ENCODE measurements around the gene ACO1.

ACO1 gene

GRCh38 chr9:32486839-32487562, 102.6 kb downstream of the ACO1 start:
- FAIRE-seq (no peak), DNase-seq (ENCODE audit: low spot score) (no peak)

- DNase-seq (ENCODE audit: low spot score) (peak; percentile 35), FAIRE-seq (no peak)
These were observed 103.5 kb downstream of the ACO1 start for GRCh38 chr9:32487981-32488380.

- DNase-seq (ENCODE audit: low spot score), result no peak
These were observed 106.2 kb downstream of the ACO1 start for GRCh38 chr9:32490601-32491000.

GRCh38 chr9:32497921-32498320, 113.5 kb downstream of the ACO1 start:
- FAIRE-seq (no peak), DNase-seq (ENCODE audit: low spot score) (no peak)

More at GRCh38 chr9:32490601-32491000, 106.2 kb downstream of the ACO1 start:
- no peak for FAIRE-seq

GRCh38 chr9:32500768-32501167, 116.3 kb downstream of the ACO1 start:
- FAIRE-seq, result no peak
- DNase-seq (ENCODE audit: low spot score), result peak; percentile 25

- DNase-seq (ENCODE audit: low spot score) (no peak), FAIRE-seq (no peak)
These were observed 117.4 kb downstream of the ACO1 start for GRCh38 chr9:32501868-32502267.

- FAIRE-seq, result no peak
These were observed 118.0 kb downstream of the ACO1 start for GRCh38 chr9:32502464-32502863.

GRCh38 chr9:32503008-32503407, 118.6 kb downstream of the ACO1 start:
- no peak for DNase-seq (ENCODE audit: low spot score)
- no peak for FAIRE-seq

More at GRCh38 chr9:32502464-32502863, 118.0 kb downstream of the ACO1 start:
- DNase-seq (ENCODE audit: low spot score), result peak; percentile 36
